Coronary artery (tissue), 2 donors: ENCODE data around the gene KRT6B.

ENCODE experiments used
- DNase-seq: peaks from one replicate; pipeline ENCODE4 v3.0.0-alpha.2; 2017; ENCODE audit warnings: low spot score
- H3K27ac ChIP-seq, 2 donors: fragments of 200-600 bp; sonication (generic); one replicate each; pipeline ENCODE4 v1.5.1; 2016 to 2019
- H3K4me3 ChIP-seq: fragments of 200-600 bp; sonication (generic); 2 replicates; pipeline ENCODE4 v1.5.1; 2016; ENCODE audit warnings: mild to moderate bottlenecking, moderate library complexity
- CTCF ChIP-seq: fragments of 200-600 bp; sonication (generic); IDR thresholded peaks from one replicate; pipeline ENCODE4 v1.5.1; 2019; ENCODE audit warnings: antibody characterized with exemption

The KRT6B gene

GRCh38 chr12:52418576-52419110, 33.3 kb downstream of the KRT6B start:
- H3K27ac ChIP-seq = no peak overlapping the region
- TF ChIP-seq CTCF = no peak

DNA sequence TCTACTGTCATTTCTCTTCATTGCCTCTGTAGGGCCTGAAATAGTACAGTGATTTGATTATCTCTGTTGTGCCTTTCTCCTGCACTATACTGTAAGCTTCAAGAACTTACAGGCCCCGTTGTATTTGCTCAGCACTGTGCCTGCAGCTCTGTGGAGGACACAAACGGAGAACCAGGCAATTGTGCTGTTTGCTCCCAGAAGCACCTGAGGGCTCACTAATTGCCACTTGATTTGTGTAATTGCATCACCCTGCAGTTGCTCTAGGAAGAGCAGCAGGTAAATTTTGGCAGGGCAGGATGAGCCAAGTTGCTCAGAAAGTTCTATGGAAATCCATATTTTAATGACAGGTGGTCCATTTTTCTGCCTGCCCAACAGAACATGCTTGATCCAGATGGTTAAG, 34.2 kb downstream of the KRT6B start:
- H3K27ac ChIP-seq = peak overlapping the region in 1 of 2 donors; percentile 85
- DNase-seq = no peak
- H3K4me3 ChIP-seq = no peak overlapping the region
- TF ChIP-seq CTCF = no peak

More at GRCh38 chr12:52418576-52419110, 33.3 kb downstream of the KRT6B start:
- H3K4me3 ChIP-seq = no peak overlapping the region
- DNase-seq = no peak

DNA sequence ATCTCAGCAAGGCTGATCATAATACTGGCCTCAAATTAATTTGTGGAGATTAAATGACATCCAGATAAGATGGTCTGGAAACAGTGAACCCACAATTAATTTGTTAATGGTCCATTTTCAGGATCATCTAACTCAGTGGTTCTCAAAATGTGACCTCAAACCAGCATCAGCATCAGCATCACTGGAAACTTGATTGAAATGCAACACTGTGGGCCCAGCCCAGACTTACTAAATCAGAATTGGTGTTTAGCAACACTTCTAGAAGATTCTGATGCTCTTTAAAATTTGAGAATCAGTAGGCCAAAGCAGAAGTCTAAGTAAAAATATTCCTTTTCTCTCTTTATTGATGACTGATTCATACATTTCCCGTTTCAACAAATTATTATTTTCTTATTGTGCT, 35.2 kb downstream of the KRT6B start:
- no peak for DNase-seq
- Histone ChIP-seq H3K4me3 (no peak overlapping the region), H3K27ac (peak overlapping the region in 1 of 2 donors; percentile 85)
- no peak for TF ChIP-seq CTCF

DNA sequence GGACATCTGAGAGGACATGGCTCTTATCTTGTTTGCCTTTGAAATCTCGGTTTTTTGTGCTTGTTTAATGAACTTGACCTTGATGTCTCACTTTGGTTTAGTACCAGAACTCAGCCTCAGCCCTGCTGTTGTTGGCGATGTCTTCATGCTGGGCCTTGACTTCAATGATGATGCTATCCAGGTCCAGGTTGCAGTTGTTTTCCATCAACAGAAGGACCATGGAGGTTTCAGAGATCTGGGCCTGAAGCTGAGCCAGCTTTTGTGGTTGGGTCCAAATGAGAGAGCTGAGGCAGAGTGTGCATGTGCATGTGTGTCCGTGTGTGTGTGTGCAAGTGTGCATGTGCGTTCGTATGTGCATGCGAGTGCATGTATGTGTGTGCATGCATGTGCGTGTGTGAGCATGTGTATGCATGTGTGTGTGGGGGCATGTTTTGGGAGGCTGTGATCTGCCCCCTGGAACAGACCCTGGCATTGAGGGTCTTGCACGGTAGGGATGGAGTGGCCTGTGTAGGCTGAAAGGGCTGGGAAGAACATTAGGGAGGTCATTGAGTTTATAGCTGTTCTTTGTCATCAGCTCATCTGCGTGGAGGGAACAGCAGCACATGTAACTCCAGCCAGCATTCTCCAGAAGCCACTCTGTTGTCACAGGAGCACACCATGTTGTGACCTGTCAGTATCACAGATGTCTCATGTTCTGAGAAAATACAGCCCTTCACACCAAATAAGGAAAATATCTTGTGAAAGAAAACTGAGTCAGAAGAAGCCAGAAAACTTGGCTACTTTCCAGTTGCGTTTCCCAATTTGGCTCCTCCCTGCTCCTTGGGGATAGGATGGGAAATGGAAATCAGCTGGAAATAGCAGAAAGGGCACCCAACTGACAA, 35.8 kb downstream of the KRT6B start:
- TF ChIP-seq CTCF = no peak
- DNase-seq = no peak
- Histone ChIP-seq H3K27ac (peak overlapping the region in 1 of 2 donors; percentile 85), H3K4me3 (no peak overlapping the region)

DNA sequence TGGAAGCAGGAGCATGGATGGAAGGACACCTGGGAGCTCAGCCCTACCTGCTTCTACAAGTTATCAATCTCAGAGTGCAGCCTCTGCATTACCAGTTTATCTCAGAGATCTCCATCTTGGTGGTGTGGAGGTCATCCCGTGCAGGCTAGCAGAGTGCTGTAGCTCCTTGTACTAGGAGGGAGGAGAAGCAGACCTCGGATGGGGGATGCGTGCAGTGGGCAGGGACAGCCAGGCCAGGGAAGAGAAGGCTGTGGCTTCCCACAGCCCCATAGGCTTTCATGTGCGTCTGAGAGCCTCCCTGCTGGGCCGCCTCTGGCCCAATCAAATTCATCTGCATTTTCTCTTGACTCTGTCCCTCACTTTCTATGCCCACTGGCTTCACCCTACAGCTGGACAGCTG, 37.0 kb downstream of the KRT6B start:
- no peak for DNase-seq
- Histone ChIP-seq H3K27ac (peak overlapping the region in 1 of 2 donors; percentile 73), H3K4me3 (no peak overlapping the region)
- no peak for TF ChIP-seq CTCF

DNA sequence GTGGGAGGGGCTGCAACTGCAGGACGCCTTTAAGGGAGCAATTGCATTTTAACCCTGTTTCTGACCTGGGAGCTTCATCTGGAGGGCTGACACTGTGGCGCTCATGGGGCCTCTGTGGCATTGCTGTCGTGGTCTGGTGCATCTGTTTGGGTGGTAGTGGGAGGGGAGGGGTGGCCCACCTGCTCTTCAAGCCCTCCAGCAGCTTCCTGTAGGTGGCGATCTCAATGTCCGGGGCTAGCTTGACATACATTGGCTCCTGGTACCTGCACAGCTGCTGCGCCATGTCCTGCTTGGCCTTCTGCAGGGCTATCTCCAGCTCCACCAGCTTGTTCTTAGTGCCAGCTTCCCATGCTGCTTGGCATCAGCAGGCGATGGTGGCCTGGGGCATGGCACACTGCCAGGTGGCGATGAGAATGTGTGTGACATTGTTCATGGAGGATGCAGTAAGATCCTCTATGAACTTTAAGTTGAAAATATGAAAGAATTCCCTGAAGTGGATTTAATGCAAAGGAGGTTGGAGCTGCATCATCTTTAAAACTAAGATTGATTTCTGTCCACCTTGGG, 38.1 kb downstream of the KRT6B start:
- no peak overlapping the region for H3K27ac ChIP-seq
- DNase-seq = no peak
- H3K4me3 ChIP-seq = no peak overlapping the region
- no peak for TF ChIP-seq CTCF
